SK-MEL-5 (cell line): ENCODE results near the gene PTGFRN. TPM values are rescaled to one million over a fixed set of nuclear protein-coding genes. Genes with fewer than 3 reads are reported as not detected.

ENCODE experiments used
- DNase-seq: peaks from one replicate; pipeline ENCODE4 v3.0.0-alpha.2; 2016; ENCODE audit warnings: low read depth, low spot score
- in situ Hi-C: cut with HindIII; loops from 2 replicates; pipeline ENCODE4 v1.10.0; 2016; ENCODE audit warnings: low sequenced_read_pairs, high pct_unique_total_duplicates, low pct_unique_long_range_greater_than_20kb
- small RNA-seq, 2 experiments: library from RNA; depleted of rRNA; stranded (forward); fragments of <200 nt; gene quantifications; one replicate each; pipeline ENCODE3, GENCODE V24; 2014
- total RNA-seq: library from RNA; depleted of rRNA; stranded (reverse); fragments of >200 nt; shearing (Covaris generic); gene quantifications from 2 replicates; pipeline ENCODE4 v1.2.3, GENCODE V29; 2014; rRNA removed

PTGFRN gene
- total RNA-seq, 1 experiment from 2014 or later: 28.4 TPM

DNA sequence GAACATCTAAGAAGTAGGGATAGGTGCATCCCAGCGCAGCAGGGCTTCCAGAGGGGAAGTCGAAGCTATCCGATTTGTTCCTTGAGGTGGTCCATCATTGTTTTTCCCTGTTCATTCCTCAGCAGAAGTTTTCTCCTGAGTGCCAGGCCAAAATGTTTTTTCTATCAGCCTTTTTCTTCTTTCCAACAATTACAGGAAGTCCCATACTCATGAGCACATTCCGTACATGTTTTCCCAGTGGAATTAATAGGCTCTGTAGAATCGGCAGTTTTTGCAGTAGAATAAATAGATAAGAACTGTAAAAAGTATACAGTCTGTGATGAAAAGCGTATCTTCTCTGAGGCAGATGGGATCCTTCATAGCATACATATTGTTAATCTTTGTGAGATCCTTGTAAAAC, 116.6 kb downstream of the PTGFRN start:
- in situ Hi-C loops: no loop called here
- DNase-seq: no peak

GRCh38 chr1:117029685-117030084, 120.0 kb downstream of the PTGFRN start:
- in situ Hi-C loops: no loop called here
- no peak for DNase-seq

DNA sequence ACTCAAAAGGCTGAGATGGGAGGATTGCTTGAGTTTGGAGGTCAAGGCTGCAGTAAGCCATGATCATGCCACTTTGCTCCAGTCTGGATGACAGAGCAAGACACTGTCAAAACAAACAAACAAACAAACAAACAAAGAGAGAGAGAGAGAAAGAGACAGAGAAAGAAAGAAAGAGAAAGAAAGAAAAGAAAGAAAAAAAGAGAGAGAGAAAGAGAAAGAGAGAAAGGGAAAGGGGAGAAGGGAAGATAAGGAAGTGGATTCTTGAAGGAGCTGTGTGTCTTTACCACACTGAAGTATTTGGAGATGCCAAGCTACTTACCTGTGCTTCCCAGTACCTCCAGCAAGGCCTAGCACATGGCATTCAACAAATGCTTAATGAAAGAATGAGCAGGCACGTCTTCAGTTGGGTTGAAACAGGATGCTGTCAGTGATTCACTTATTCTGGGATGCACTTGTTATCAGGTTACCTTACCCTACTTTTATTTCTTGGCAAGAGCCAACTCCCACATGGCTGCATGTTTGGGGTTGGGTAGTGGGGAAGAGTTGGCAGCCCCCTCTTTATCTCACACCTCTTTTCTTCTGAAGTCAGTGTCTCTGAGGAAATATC, 120.7 kb downstream of the PTGFRN start:
- DNase-seq: no peak
- in situ Hi-C loops: no loop called here

DNA sequence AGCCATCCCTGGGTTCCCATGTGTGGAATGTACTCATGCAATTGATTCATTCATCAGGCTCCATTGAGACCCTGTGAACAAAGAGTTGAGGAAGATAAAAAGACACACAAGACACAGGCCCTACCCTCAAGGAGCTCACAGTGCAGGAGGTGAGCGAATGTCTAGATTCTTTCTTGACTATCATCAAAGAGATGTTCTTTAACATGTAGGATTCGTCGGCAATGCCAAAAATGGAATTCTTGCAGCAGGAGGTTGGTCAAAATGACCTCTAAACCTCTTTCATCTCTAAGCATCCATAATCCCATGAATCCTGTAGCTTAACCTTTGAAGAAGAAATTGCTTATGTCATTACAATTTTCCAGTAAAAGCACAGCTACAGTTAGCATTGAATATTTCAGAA, 122.5 kb downstream of the PTGFRN start:
- in situ Hi-C loops: no loop called here
- no peak for DNase-seq

DNA sequence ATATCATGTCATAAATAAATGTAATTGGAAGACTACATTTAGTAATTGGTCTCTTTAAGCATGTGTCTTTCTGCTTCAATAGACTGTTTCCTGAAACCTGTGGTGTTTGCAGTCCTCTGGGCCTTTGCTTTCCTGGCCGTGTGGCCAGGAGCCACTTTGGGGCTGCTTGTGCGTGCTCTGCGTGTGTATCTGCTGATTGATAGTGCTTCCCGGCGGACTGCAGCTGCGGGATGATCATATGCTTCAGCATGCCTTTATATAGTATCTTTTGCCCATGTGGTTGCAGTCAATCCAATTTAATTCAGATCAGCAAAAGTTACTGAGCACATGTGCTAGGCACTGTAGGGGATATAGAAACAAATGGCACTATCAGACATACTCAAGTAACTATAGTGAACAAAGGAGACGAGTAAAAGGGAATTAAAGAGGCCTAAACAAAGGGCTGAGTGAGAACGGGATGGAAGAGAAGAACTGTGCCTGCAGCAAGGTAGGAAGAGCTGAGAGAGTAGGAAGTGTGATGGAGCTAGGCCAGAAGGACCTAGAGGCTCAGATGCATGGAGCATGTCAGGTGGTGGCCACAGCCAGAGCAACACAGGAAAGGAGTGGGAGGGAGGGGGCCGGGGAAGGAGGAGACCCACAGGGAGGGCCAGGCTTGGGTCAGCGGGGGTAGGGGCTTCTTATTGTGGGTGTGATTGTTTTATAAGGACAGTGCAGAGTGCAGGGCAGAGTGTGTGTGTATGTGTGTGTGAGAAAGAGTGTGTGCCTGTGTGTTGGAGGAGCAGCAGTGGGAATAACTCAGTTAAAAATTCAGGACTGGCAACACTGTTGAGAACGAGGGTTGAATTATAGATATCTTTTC, 123.2 kb downstream of the PTGFRN start:
- DNase-seq: no peak
- in situ Hi-C loops: no loop called here

DNA sequence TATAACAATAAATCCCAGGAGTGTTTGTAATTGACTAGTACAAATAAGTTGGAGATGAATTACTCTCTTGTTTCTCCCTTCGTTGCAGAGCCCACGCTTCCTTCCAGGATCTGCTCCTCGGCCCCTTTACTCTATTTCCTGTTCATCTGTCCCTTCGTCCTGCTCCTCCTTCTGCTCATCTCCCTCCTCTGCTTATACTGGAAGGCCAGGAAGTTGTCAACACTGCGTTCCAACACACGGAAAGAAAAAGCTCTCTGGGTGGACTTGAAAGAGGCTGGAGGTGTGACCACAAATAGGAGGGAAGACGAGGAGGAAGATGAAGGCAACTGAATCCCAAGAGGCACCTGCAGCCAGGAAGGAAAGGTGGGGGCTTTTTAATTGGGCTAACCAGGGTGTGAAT, 124.1 kb downstream of the PTGFRN start:
- no peak for DNase-seq
- in situ Hi-C loops: no loop called here

GRCh38 chr1:117034791-117035290, 125.1 kb downstream of the PTGFRN start:
- DNase-seq: no peak
- in situ Hi-C loops: no loop called here

- no peak for DNase-seq
- in situ Hi-C loops: no loop called here
Observed at GRCh38 chr1:117036018-117036461, 126.3 kb downstream of the PTGFRN start.

DNA sequence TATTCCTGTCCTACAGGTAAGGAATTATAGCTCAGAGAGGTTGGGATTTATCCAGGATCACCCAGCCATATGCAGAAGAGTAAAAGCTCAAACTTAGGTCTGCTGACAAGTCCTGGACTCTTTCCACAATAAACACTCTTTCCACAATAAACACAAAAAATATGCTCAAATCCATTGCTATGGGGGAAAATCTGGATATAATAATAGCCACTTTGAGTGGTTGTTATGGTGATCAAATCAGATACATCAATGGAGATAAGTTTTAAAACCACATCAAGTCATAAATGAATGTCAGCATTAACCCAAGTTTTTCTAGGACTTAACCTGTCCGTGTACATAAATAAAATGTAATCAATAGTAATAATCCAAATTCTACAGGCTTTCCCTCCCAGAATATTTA, 128.1 kb downstream of the PTGFRN start:
- in situ Hi-C loops: no loop called here
- DNase-seq: no peak

DNA sequence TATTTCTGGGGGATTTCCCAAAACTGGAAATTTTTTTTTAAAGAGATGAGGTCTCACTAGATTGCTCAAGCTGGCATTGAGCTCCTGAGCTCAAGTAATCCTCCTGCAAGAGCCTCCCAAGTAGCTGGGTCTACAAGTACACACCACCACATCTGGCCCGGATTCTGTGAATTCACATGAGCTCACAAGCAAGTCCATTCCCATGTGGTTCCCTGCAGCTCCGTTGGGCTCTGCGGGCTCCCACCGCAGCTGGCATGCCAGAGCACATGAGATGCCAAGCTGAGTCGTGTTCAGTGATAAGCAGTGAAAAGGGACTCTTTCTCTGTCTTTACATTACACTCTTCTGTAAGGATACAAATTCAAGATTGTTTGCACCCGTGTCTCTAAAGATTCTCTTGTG, 128.5 kb downstream of the PTGFRN start:
- DNase-seq: no peak
- in situ Hi-C loops: no loop called here

Small RNA genes lying within 50 kb of the gene (small RNA-seq; reads per million reads assigned to genes)
- 0.02 to 0.53 reads per million in 2 experiments for gene RNA5SP55

Other genes starting within 250 kb of the PTGFRN start
- 33.2 and 35.2 TPM in 2 replicates for gene IGSF3, start 242.2 kb upstream of the PTGFRN start, total RNA-seq
- gene CD2, start 155.5 kb upstream of the PTGFRN start, total RNA-seq: not detected in 2 replicates
- gene CD101, start 91.8 kb downstream of the PTGFRN start, total RNA-seq: not detected in 2 replicates
- gene TTF2, start 150.4 kb downstream of the PTGFRN start, total RNA-seq: 63.9 and 76.7 TPM in 2 replicates
- gene TRIM45, start 211.8 kb downstream of the PTGFRN start, total RNA-seq: 14.8 and 16.0 TPM in 2 replicates